ENCODE results near the gene TCP1.

DNA sequence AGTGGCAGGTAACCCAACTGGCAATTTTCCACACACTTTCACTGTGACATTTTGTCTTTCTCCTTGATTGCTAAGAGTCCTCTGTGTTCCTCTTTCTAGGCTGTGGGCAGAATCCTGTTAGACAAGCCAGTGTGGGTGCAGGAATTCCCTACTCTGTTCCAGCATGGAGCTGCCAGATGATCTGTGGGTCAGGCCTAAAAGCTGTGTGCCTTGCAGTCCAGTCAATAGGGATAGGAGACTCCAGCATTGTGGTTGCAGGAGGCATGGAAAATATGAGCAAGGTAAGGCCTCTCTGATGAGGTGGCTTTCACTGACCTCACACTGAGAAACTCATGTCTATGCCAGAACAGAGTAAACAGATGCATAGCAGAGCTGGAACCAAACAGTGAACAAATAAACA, 22.5 kb downstream of the TCP1 start:
- TF ChIP-seq EZH2 (IDR thresholded peaks at IDR 0.05; ENCODE audit: insufficient read depth, poor library complexity, severe bottlenecking) (no peak), EZH2phosphoT487 (IDR thresholded peaks at IDR 0.05; ENCODE audit: insufficient read depth, low read depth) (no peak)

Data from GM23248 (cell line).